Heart left ventricle (tissue), 16 donors: ENCODE data around the gene MEX3D. TPM values are rescaled to one million over a fixed set of nuclear protein-coding genes. Genes with fewer than 3 reads are reported as not detected.
"Not testable (repeated sequence)": the region's sequence is repeated elsewhere in the genome, so short reads cannot be mapped to it uniquely, and the experiment has no call there.

Source experiments
- ATAC-seq, 4 donors: fragments of 200-7000 bp; cut with Tn5 transposase; one replicate each; pipeline ENCODE4 v1.9.1; 2020 to 2022; ENCODE audit warnings: moderate library complexity in 4 of 4, mild to moderate bottlenecking in 3 of 4, moderate number of reproducible peaks in 1 of 4
- DNase-seq, 5 donors: peaks; one replicate each; pipeline ENCODE4 v3.0.0-alpha.2; 2020
- H3K27ac ChIP-seq, 12 donors: fragments of 200-600 bp; sonication (generic) in 4 of 12; one replicate each; pipeline versions ENCODE4 v1.5.0 to v1.8.0; 2016 to 2022; ENCODE audit warnings: mild to moderate bottlenecking in 2 of 12
- H3K27me3 ChIP-seq, 9 donors: fragments of 200-600 bp; sonication (generic) in 2 of 9; one replicate each; pipeline versions ENCODE4 v1.5.1 to v1.8.0; 2016 to 2022; ENCODE audit warnings: mild to moderate bottlenecking in 3 of 9
- H3K36me3 ChIP-seq, 9 donors: fragments of 200-600 bp; sonication (generic) in 2 of 9; one replicate each; pipeline versions ENCODE4 v1.5.0 to v1.8.0; 2018 to 2022; ENCODE audit warnings: mild to moderate bottlenecking in 2 of 9
- H3K4me1 ChIP-seq, 12 donors: fragments of 200-600 bp; sonication (generic) in 4 of 12; one replicate each; pipeline versions ENCODE4 v1.5.0 to v1.8.0; 2016 to 2022; ENCODE audit warnings: mild to moderate bottlenecking in 3 of 12
- H3K4me3 ChIP-seq, 12 donors: fragments of 200-600 bp; sonication (generic) in 4 of 12; one replicate each; pipeline versions ENCODE4 v1.5.0 to v1.8.0; 2017 to 2022; ENCODE audit warnings: mild to moderate bottlenecking in 9 of 12, moderate library complexity in 4 of 12
- H3K9me3 ChIP-seq, 12 donors: fragments of 200-600 bp; sonication (generic) in 4 of 12; one replicate each; pipeline versions ENCODE4 v1.5.0 to v1.8.0; 2016 to 2022; ENCODE audit warnings: mild to moderate bottlenecking in 1 of 12
- POLR2A ChIP-seq, 2 donors: fragments of 450-650 bp; IDR thresholded peaks; one replicate each; pipeline ENCODE4 v1.6.1; 2017; ENCODE audit warnings: antibody characterized with exemption in 2 of 2, mild to moderate bottlenecking in 2 of 2, moderate library complexity in 2 of 2
- WGBS, 4 donors: extraction: QIAGEN DNeasy Blood & Tissue Kit in 2 of 4; methylation state at CpG; one replicate each; pipeline versions ENCODE4 v1.1.5 to v1.1.7; 2013 to 2018; 5-methylcytosine and 5-hydroxymethylcytosine counted together
- intact Hi-C, 10 donors: fragments of 100-400 bp; cut with DNase I; formaldehyde crosslinking; loops; one replicate each; pipeline versions ENCODE4 v1.11.1 to v1.14.2; 2022
- polyA plus RNA-seq, 2 donors: library from polyadenylated mRNA; stranded (reverse); fragments of 200-250 nt; gene quantifications; one replicate each; pipeline ENCODE4 v1.2.3, GENCODE V29; 2013
- total RNA-seq, 9 donors: library from RNA; depleted of rRNA in 2 of 9; stranded (reverse); fragments of >200 nt in 2 of 9; fragmentation: NEBNext Ultra II Directional in 3 of 9; extraction: Animal tissue kit (Norgen Biotek cat#: 25700) in 3 of 9; gene quantifications; one replicate each; pipeline versions ENCODE4 v1.1.0 to v1.2.4, GENCODE V29; 2016 to 2023
- TF ChIP-seq, protein P1 (sequence below), 12 donors: fragments of 200-600 bp; sonication (generic) in 4 of 12; IDR thresholded peaks; one replicate each; pipeline versions ENCODE4 v1.5.0 to v1.8.0; 2018 to 2022; ENCODE audit warnings: antibody characterized with exemption in 12 of 12, mild to moderate bottlenecking in 5 of 12
- donor health status: ischemic (EF 13 %, LVEDD 7.1; RV severe dilation, severe dysfunction).
- donor health status: healthy with polysubstance abuse.
- donor health status: DM: no; HTN: yes; CAD: no.
- donor health status: DM: no; HTN: no; CAD: no.
- donor health status: ischemic (EF 25% LVEDD 6.9; RV normal size, moderate dysfunction).
- donor health status: ischemic (EF 25% LVEDD 5.7; RV mildly dilated, moderate dysfunction).
- donor health status: healthy.
- donor health status: DM: yes; HTN: yes; CAD: no.
- donor health status: ischemic (EF 35%, LVEDD 5.7; RV mildly dilated, moderate dysfunction).
- donor health status: nonischemic (EF 11% LVEDD 7.7; RV severe dilation, severe dysfunction).
- donor health status: DM: yes; HTN: yes; CAD: no.
- donor health status: PGD.
- donor health status: ischemic (EF 29% LVEDD 5.4; RV normal size, mild dysfunction).
- donor health status: nonischemic (EF 23%, LVEDD 6.1; RV moderate dilation, normal function).

The MEX3D gene
- total and polyA plus RNA-seq, 11 donors: 1.9 to 18.6 (median 8.0) TPM

GRCh38 chr19:1551068-1552040 lies 16.8 kb downstream of the MEX3D start:
- TF ChIP-seq, protein P1, sequence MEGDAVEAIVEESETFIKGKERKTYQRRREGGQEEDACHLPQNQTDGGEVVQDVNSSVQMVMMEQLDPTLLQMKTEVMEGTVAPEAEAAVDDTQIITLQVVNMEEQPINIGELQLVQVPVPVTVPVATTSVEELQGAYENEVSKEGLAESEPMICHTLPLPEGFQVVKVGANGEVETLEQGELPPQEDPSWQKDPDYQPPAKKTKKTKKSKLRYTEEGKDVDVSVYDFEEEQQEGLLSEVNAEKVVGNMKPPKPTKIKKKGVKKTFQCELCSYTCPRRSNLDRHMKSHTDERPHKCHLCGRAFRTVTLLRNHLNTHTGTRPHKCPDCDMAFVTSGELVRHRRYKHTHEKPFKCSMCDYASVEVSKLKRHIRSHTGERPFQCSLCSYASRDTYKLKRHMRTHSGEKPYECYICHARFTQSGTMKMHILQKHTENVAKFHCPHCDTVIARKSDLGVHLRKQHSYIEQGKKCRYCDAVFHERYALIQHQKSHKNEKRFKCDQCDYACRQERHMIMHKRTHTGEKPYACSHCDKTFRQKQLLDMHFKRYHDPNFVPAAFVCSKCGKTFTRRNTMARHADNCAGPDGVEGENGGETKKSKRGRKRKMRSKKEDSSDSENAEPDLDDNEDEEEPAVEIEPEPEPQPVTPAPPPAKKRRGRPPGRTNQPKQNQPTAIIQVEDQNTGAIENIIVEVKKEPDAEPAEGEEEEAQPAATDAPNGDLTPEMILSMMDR (IDR thresholded peaks at IDR 0.05): no peak
- no peak for TF ChIP-seq POLR2A (IDR thresholded peaks at IDR 0.05)
- Histone ChIP-seq H3K9me3 (no peaks in the 10 kb centered on the region), H3K4me1 (peaks cover 0 to under 1% (median 0%) of the 10 kb centered on the region in 12 donors), H3K4me3 (no peak overlapping the region), H3K27ac (no peak overlapping the region), H3K36me3 (peaks cover 0 to 14% (median 0%) of the 10 kb centered on the region in 9 donors), H3K27me3 (peaks cover 0 to 6% (median 0%) of the 10 kb centered on the region in 9 donors)
- ATAC-seq (no peak), DNase-seq (no peak)
- intact Hi-C loops: loop anchor here in 1 of 10 donors (10.0 kb wide), 1 partner anchor 273 kb away; no protein-coding TSS in a partner anchor
- WGBS, 4 donors: 83 to 87% (median 85%) methylated on average over 17 of the region's 17 CpGs

GRCh38 chr19:1549332-1549945 lies 18.7 kb downstream of the MEX3D start:
- H3K36me3 ChIP-seq: no peaks in the 10 kb centered on the region
- intact Hi-C loops: loop anchor here in 8 of 10 donors (5.0 to 10.0 kb wide), 6 partner anchors 123 to 275 kb away; no protein-coding TSS in a partner anchor
- 86 to 87% (median 86%) methylated on average over 4 of the region's 4 CpGs for WGBS, 4 donors
- H3K27me3 ChIP-seq: peaks cover 0 to 17% (median 7%) of the 10 kb centered on the region in 9 donors
- no peak for TF ChIP-seq POLR2A (IDR thresholded peaks at IDR 0.05)
- TF ChIP-seq, protein P1 (IDR thresholded peaks at IDR 0.05): no peak
- no peak for DNase-seq
- H3K4me3 ChIP-seq: no peak overlapping the region
- ATAC-seq: no peak
- no peak overlapping the region for H3K27ac ChIP-seq
- no peaks in the 10 kb centered on the region for H3K9me3 ChIP-seq
- peaks cover 0 to 5% (median 0%) of the 10 kb centered on the region in 12 donors for H3K4me1 ChIP-seq

- no peaks in the 10 kb centered on the region for H3K9me3 ChIP-seq
- H3K27me3 ChIP-seq: peaks cover 0 to 31% (median 1%) of the 10 kb centered on the region in 9 donors
- TF ChIP-seq, protein P1 (IDR thresholded peaks at IDR 0.05): no peak
- TF ChIP-seq POLR2A (IDR thresholded peaks at IDR 0.05): no peak
- no peaks in the 10 kb centered on the region for H3K36me3 ChIP-seq
- H3K4me1 ChIP-seq: peaks cover 0 to 20% (median 3%) of the 10 kb centered on the region in 12 donors
- intact Hi-C loops: loop anchor here in 3 of 10 donors (10.0 kb wide), 4 partner anchors 134 to 284 kb away; no protein-coding TSS in a partner anchor
- DNase-seq: no peak
- WGBS, 4 donors: 18 to 21% (median 19%) methylated on average over 17 of the region's 17 CpGs
- no peak overlapping the region for H3K4me3 ChIP-seq
- peak in 2 of 4 donors; percentile 64 to 71 for ATAC-seq
- peak overlapping the region in 2 of 12 donors; percentile 17 to 49 for H3K27ac ChIP-seq
Measured at GRCh38 chr19:1540365-1540925, 27.7 kb downstream of the MEX3D start.

- H3K36me3 ChIP-seq, H3K4me3 ChIP-seq, ATAC-seq, DNase-seq, H3K9me3 ChIP-seq: not testable (repeated sequence)
- WGBS, 4 donors: 87 to 94% (median 89%) methylated on average over 11 of the region's 11 CpGs
- Histone ChIP-seq H3K27ac (peak overlapping the region in 1 of 12 donors; percentile 49), H3K4me1 (peaks cover 0 to 20% (median 3%) of the 10 kb centered on the region in 12 donors), H3K27me3 (peaks cover 0 to 36% (median 0%) of the 10 kb centered on the region in 9 donors)
- intact Hi-C loops: loop anchor here in 3 of 10 donors (10.0 kb wide), 4 partner anchors 135 to 285 kb away; no protein-coding TSS in a partner anchor
Measured at GRCh38 chr19:1539749-1540148, 28.4 kb downstream of the MEX3D start.
